ENCODE results near the gene KIF3A.

- no peak for TF ChIP-seq CTCF (IDR thresholded peaks at IDR 0.05; ENCODE audit: low read length)
- no peak for TF ChIP-seq EZH2 (IDR thresholded peaks at IDR 0.05; ENCODE audit: borderline replicate concordance, low read length)
Measured at GRCh38 chr5:132659598-132660493, 77.5 kb downstream of the KIF3A start.
